SK-N-SH (cell line): ENCODE results near the gene ATF6. TPM values are rescaled to one million over a fixed set of nuclear protein-coding genes. Genes with fewer than 3 reads are reported as not detected.

Experiments used
- CTCF ChIA-PET: fragments of 300-600, 350-600 bp; formaldehyde crosslinking; extraction: SDS; loops from one replicate; lab custom pipeline; 2021; lab: Yijun Ruan, JAX
- POLR2A ChIA-PET: fragments of 350-600 bp; sonication (Branson Sonifier 250); formaldehyde crosslinking; extraction: SDS; loops from one replicate; lab custom pipeline; 2020; ENCODE audit warnings: antibody characterized with exemption, inconsistent platforms; lab: Yijun Ruan, JAX
- DNase-seq: peaks from one replicate; pipeline ENCODE4 v3.0.0; 2012
- H2AFZ ChIP-seq: fragments of 200-600 bp; sonication (generic); 2 replicates; pipeline ENCODE4 v1.8.1; 2016; ENCODE audit warnings: antibody characterized with exemption, mild to moderate bottlenecking, low read depth
- H3F3A ChIP-seq: fragments of 200-600 bp; sonication (generic); replicated peaks from 2 replicates; pipeline ENCODE3; 2016; ENCODE audit warnings: antibody characterized with exemption, mild to moderate bottlenecking; ENCODE audit not compliant: insufficient read depth
- H3K27ac ChIP-seq, 2 experiments: fragments of 200-500 bp in 1 of 2; fragments of 200-600 bp in 1 of 2; sonication (Bioruptor generic) in 1 of 2; sonication (generic), shearing (Covaris generic) in 1 of 2; 2 replicates each; pipeline versions ENCODE4 v1.5.1 to v1.6.1; 2014 to 2016; ENCODE audit warnings: low read depth in 2 of 2, inconsistent platforms in 1 of 2, low read length in 1 of 2, mild to moderate bottlenecking in 1 of 2, mixed read lengths in 1 of 2
- H3K27me3 ChIP-seq: fragments of 200-600 bp; sonication (generic), shearing (Covaris generic); 2 replicates; pipeline ENCODE4 v1.6.1; 2016; ENCODE audit warnings: mixed run types; ENCODE audit not compliant: insufficient read depth
- H3K36me3 ChIP-seq, 2 experiments: fragments of 200-500 bp in 1 of 2; fragments of 200-600 bp in 1 of 2; sonication (Bioruptor generic) in 1 of 2; sonication (generic) in 1 of 2; replicated peaks in 1 of 2; 2 replicates each; pipeline versions ENCODE3 to v1.5.1; 2014 to 2016; ENCODE audit warnings: low read length in 1 of 2, mild to moderate bottlenecking in 1 of 2; ENCODE audit not compliant: insufficient read depth in 2 of 2, control insufficient read depth in 1 of 2
- H3K4me1 ChIP-seq, 2 experiments: fragments of 200-500 bp in 1 of 2; fragments of 200-600 bp in 1 of 2; sonication (Bioruptor generic) in 1 of 2; sonication (generic), shearing (Covaris generic) in 1 of 2; 2 replicates each; pipeline versions ENCODE4 v1.5.1 to v1.6.1; 2014 to 2016; ENCODE audit warnings: low read depth in 1 of 2, low read length in 1 of 2, mixed run types in 1 of 2; ENCODE audit not compliant: insufficient read depth in 2 of 2, control insufficient read depth in 1 of 2
- H3K4me2 ChIP-seq: fragments of 200-600 bp; sonication (generic), shearing (Covaris generic); 2 replicates; pipeline ENCODE4 v1.6.1; 2017; ENCODE audit warnings: mixed run types
- H3K4me3 ChIP-seq, 2 experiments: fragments of 200-500 bp in 1 of 2; fragments of 200-600 bp in 1 of 2; sonication (Bioruptor generic) in 1 of 2; sonication (generic), shearing (Covaris generic) in 1 of 2; 2 replicates each; pipeline versions ENCODE4 v1.5.1 to v1.8.1; 2014 to 2016; ENCODE audit warnings: low read depth in 2 of 2, inconsistent platforms in 1 of 2, low read length in 1 of 2, mild to moderate bottlenecking in 1 of 2, mixed read lengths in 1 of 2, moderate library complexity in 1 of 2
- H3K79me2 ChIP-seq: fragments of 200-600 bp; sonication (generic); 2 replicates; pipeline ENCODE4 v1.8.1; 2017; ENCODE audit warnings: mild to moderate bottlenecking; ENCODE audit not compliant: insufficient read depth
- H3K9ac ChIP-seq: fragments of 200-600 bp; sonication (generic); 2 replicates; pipeline ENCODE4 v1.6.1; 2017; ENCODE audit warnings: mixed run types
- H3K9me2 ChIP-seq: fragments of 200-600 bp; sonication (generic); 2 replicates; pipeline ENCODE4 v1.6.1; 2017; ENCODE audit warnings: mixed run types
- H3K9me3 ChIP-seq: fragments of 200-600 bp; sonication (generic); 2 replicates; pipeline ENCODE4 v1.6.1; 2017; ENCODE audit warnings: mixed run types, mild to moderate bottlenecking, moderate library complexity
- H4K20me1 ChIP-seq: fragments of 200-600 bp; sonication (generic); 2 replicates; pipeline ENCODE4 v1.6.1; 2017; ENCODE audit warnings: mild to moderate bottlenecking, mixed run types; ENCODE audit not compliant: insufficient read depth
- CHD2 ChIP-seq: fragments of 150-350 bp; IDR thresholded peaks from 2 replicates; pipeline ENCODE4 v1.6.1; 2018; ENCODE audit warnings: low read length; ENCODE audit not compliant: partially characterized antibody
- EP300 ChIP-seq, 2 experiments: IDR thresholded peaks; 2 replicates each; pipeline versions ENCODE4 v1.4.0 to v1.6.1; 2012; ENCODE audit warnings: borderline replicate concordance in 1 of 2, low read depth in 1 of 2, low read length in 1 of 2
- EZH2phosphoT487 ChIP-seq: fragments of 200-600 bp; sonication (generic); IDR thresholded peaks from 2 replicates; pipeline ENCODE4 v1.6.1; 2017; ENCODE audit warnings: low read depth, mixed run types, mild to moderate bottlenecking, antibody characterized with exemption, moderate library complexity, borderline replicate concordance
- FOSL2 ChIP-seq: IDR thresholded peaks from 2 replicates; pipeline ENCODE4 v1.4.0; 2012; ENCODE audit warnings: low read depth, mild to moderate bottlenecking, moderate library complexity, borderline replicate concordance
- FOXJ3 ChIP-seq: sonication (generic); formaldehyde crosslinking; IDR thresholded peaks from 2 replicates; pipeline ENCODE4 v1.5.1; 2020; ENCODE audit warnings: mild to moderate bottlenecking, missing genetic modification reagents
- GABPA ChIP-seq: IDR thresholded peaks from 2 replicates; pipeline ENCODE4 v1.4.0; 2012; ENCODE audit warnings: low read depth, mild to moderate bottlenecking
- GATA2 ChIP-seq: sonication (generic); formaldehyde crosslinking; IDR thresholded peaks from 2 replicates; pipeline ENCODE4 v1.5.0; 2020; ENCODE audit warnings: mild to moderate bottlenecking, missing genetic modification reagents
- MEF2A ChIP-seq: IDR thresholded peaks from 2 replicates; pipeline ENCODE4 v1.4.0; 2012; ENCODE audit warnings: low read depth, borderline replicate concordance
- RCOR1 ChIP-seq: fragments of 150-350 bp; IDR thresholded peaks from 2 replicates; pipeline ENCODE4 v1.6.1; 2017; ENCODE audit warnings: antibody characterized with exemption, low read length
- REST ChIP-seq: IDR thresholded peaks from 2 replicates; pipeline ENCODE4 v1.6.1; 2012; ENCODE audit warnings: mild to moderate bottlenecking, low read depth, low read length, moderate library complexity
- SIN3A ChIP-seq: IDR thresholded peaks from 2 replicates; pipeline ENCODE4 v1.6.1; 2012; ENCODE audit warnings: low read depth, mild to moderate bottlenecking, low read length, moderate library complexity, borderline replicate concordance
- SMC3 ChIP-seq: IDR thresholded peaks from 2 replicates; pipeline ENCODE4 v1.6.1; 2012; ENCODE audit warnings: low read depth, low read length, improper control_type of control experiment
- TAF1 ChIP-seq: IDR thresholded peaks from 2 replicates; pipeline ENCODE4 v1.6.1; 2012; ENCODE audit warnings: low read depth, mild to moderate bottlenecking, low read length, moderate library complexity, borderline replicate concordance
- USF1 ChIP-seq: IDR thresholded peaks from 2 replicates; pipeline ENCODE4 v1.4.0; 2012; ENCODE audit warnings: low read depth, borderline replicate concordance
- USF2 ChIP-seq: fragments of 150-350 bp; IDR thresholded peaks from 2 replicates; pipeline ENCODE4 v1.6.1; 2017; ENCODE audit warnings: antibody characterized with exemption, low read length, low read depth, borderline replicate concordance
- YY1 ChIP-seq: IDR thresholded peaks from 2 replicates; pipeline ENCODE4 v1.4.0; 2012; ENCODE audit warnings: low read depth, mild to moderate bottlenecking
- WGBS: methylation state at CpG from one replicate; pipeline ENCODE4 v1.1.6; 2017; ENCODE audit warnings: low lambda C conversion rate; 5-methylcytosine and 5-hydroxymethylcytosine counted together
- polyA plus RNA-seq, 3 experiments: library from polyadenylated mRNA; depleted of rRNA; stranded (reverse); fragments of >200 nt; gene quantifications; 2 replicates each; pipeline ENCODE4 v1.2.3, GENCODE V29; 2012

The ATF6 gene
- polyA plus RNA-seq, 1 of the 3 experiments (the other 2 are of a cell fraction): 8.8 TPM

- no peaks in the 10 kb centered on the region for H3K9me2 ChIP-seq
- no peak overlapping the region for H3K27ac ChIP-seq
- no peak overlapping the region for H2AFZ ChIP-seq
- no peak overlapping the region for H3K4me2 ChIP-seq
- no peaks in the 10 kb centered on the region for H4K20me1 ChIP-seq
- no peak for TF ChIP-seq TAF1
- no peak for TF ChIP-seq SMC3
- no peak for TF ChIP-seq USF2
- TF ChIP-seq EZH2phosphoT487: no peak
- no peak for TF ChIP-seq RCOR1
- TF ChIP-seq SIN3A: no peak
- no peak for TF ChIP-seq FOSL2
- no peak for TF ChIP-seq EP300 (IDR thresholded peaks at IDR 0.05; ENCODE audit: borderline replicate concordance in 1 of 2, low read depth in 1 of 2, low read length in 1 of 2)
- no peak for TF ChIP-seq USF1
- ChIA-PET POLR2A (no interaction called here), CTCF (interaction anchor here (0.7 to 1.7 kb wide), 3 partner anchors 12 to 216 kb away, joined by 3 to 7 read pairs (median 3); no protein-coding TSS in a partner anchor)
- H3K4me1 ChIP-seq: peaks cover 0 to 3% of the 10 kb centered on the region in 2 experiments; a peak in 2 of 4 replicates
- no peak for DNase-seq
- no peak overlapping the region for H3K9ac ChIP-seq
- H3K36me3 ChIP-seq: peaks cover 26 to 28% of the 10 kb centered on the region in 2 experiments
- no peak overlapping the region for H3K4me3 ChIP-seq
- WGBS: over 99% methylated on average over 5 of the region's 5 CpGs
- no peaks in the 10 kb centered on the region for H3K79me2 ChIP-seq
- H3F3A ChIP-seq: no peaks in the 10 kb centered on the region
- H3K27me3 ChIP-seq: no peaks in the 10 kb centered on the region
- H3K9me3 ChIP-seq: no peaks in the 10 kb centered on the region
Observed at GRCh38 chr1:161820914-161821313, 54.8 kb downstream of the ATF6 start.

GRCh38 chr1:161824618-161825017, 58.5 kb downstream of the ATF6 start:
- Histone ChIP-seq H2AFZ (no peak overlapping the region), H3K9ac (no peak overlapping the region), H3K27ac (no peak overlapping the region), H3K36me3 (peaks cover 24 to 28% of the 10 kb centered on the region in 2 experiments), H3K4me1 (peaks cover 0 to 17% of the 10 kb centered on the region in 2 experiments; a peak in 2 of 4 replicates), H3K4me3 (no peak overlapping the region), H3K79me2 (no peaks in the 10 kb centered on the region), H3K27me3 (no peaks in the 10 kb centered on the region), H3K9me3 (no peaks in the 10 kb centered on the region), H3K9me2 (no peaks in the 10 kb centered on the region), H3K4me2 (no peak overlapping the region), H3F3A (peaks cover 13% of the 10 kb centered on the region), H4K20me1 (no peaks in the 10 kb centered on the region)
- POLR2A ChIA-PET: no interaction called here
- CTCF ChIA-PET: interaction anchor here (1.2 kb wide), 1 partner anchor 16 kb away, joined by 4 read pairs; no protein-coding TSS in a partner anchor
- 85% methylated on average over 1 of the region's 1 CpG for WGBS
- TF ChIP-seq GATA2 (CRISPR knock-in tag): no peak
- no peak for TF ChIP-seq YY1
- TF ChIP-seq GABPA: no peak
- TF ChIP-seq FOXJ3: no peak
- TF ChIP-seq USF1: no peak
- no peak for TF ChIP-seq SIN3A
- TF ChIP-seq EZH2phosphoT487: no peak
- no peak for TF ChIP-seq MEF2A
- no peak for TF ChIP-seq TAF1
- TF ChIP-seq REST: no peak
- no peak for TF ChIP-seq CHD2
- no peak for DNase-seq
